ENCODE measurements around the gene LBHD1. TPM values are rescaled to one million over a fixed set of nuclear protein-coding genes. Genes with fewer than 3 reads are reported as not detected.

Gene LBHD1
- total and polyA plus RNA-seq, 2 of the 13 experiments (the other 11 are each of a cell fraction or from before 2014, with no cell fraction given), result 3.2 to 3.7 TPM

- TF ChIP-seq ZNF101 (CRISPR knock-in tag; IDR thresholded peaks at IDR 0.05; ENCODE audit: borderline replicate concordance, low read depth) (no peak), ZNF570 (CRISPR knock-in tag; IDR thresholded peaks at IDR 0.05; ENCODE audit: borderline replicate concordance) (no peak), BCL6 (CRISPR knock-in tag; IDR thresholded peaks at IDR 0.05) (0 out of 2 replicates have a peak, but pooled peaks have one; percentile 31), ZSCAN9 (CRISPR knock-in tag; IDR thresholded peaks at IDR 0.05; ENCODE audit: borderline replicate concordance) (peak; percentile 46; the same call in 1 of the 2 replicates), ZMYM3 (CRISPR knock-in tag; IDR thresholded peaks at IDR 0.05) (no peak), DBP (CRISPR knock-in tag; IDR thresholded peaks at IDR 0.05; ENCODE audit: not compliant biosample characterization) (no peak), HNRNPUL1 (IDR thresholded peaks at IDR 0.05; ENCODE audit: low read depth, low read length) (no peak), IKZF1 (IDR thresholded peaks at IDR 0.05) (no peak), SMAD9 (CRISPR knock-in tag; IDR thresholded peaks at IDR 0.05) (no peak), IRF1 (CRISPR knock-in tag; IDR thresholded peaks at IDR 0.05; ENCODE audit: low read depth) (no peak), IRF2 (CRISPR knock-in tag; IDR thresholded peaks at IDR 0.05) (no peak), KIAA2018 (CRISPR knock-in tag; IDR thresholded peaks at IDR 0.05; ENCODE audit: borderline replicate concordance) (no peak), NFE2 (CRISPR knock-in tag; IDR thresholded peaks at IDR 0.05) (no peak)
Measured at GRCh38 chr11:62705880-62706849, 34.1 kb upstream of the LBHD1 start (continued).

All from HepG2 (cell line).